HG03442 (cell line): ENCODE measurements around the gene DMBT1.

Source experiments
- ATAC-seq: cut with Tn5 transposase; IDR thresholded peaks from one replicate; pipeline ENCODE4 v1.9.1; 2021; ENCODE audit warnings: mild to moderate bottlenecking, moderate library complexity; ENCODE audit not compliant: unreplicated experiment

DMBT1 gene

DNA sequence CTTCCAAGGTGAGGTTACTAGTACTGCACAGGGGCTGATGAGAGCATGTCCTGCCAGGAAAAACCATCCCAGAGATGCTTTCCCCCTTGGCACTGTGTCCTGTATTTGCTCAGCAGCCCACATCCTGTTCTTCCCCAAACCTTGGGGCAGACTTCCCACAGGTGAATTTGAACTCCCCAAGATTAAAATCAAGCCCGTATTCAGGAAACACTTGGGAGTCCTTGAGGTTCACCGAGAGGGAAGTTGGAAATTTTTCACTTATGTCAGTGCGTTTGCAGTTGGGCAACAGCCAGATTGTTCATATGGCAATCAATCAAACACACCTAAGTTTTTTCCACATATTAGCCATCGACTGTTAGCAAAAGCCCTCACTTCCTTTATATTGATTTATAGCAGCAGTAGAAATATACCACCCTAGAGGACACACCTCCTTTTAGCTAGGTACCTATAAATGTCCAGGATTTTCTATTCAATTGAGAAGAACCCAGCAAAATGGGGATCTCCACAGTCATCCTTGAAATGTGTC lies at the start of gene DMBT1:
Gene DMBT1 (plus strand): TSS at position 476 of the 526 bp plus-strand sequence. CDS start 17 bp downstream, at position 493.
- no peak for ATAC-seq

DNA sequence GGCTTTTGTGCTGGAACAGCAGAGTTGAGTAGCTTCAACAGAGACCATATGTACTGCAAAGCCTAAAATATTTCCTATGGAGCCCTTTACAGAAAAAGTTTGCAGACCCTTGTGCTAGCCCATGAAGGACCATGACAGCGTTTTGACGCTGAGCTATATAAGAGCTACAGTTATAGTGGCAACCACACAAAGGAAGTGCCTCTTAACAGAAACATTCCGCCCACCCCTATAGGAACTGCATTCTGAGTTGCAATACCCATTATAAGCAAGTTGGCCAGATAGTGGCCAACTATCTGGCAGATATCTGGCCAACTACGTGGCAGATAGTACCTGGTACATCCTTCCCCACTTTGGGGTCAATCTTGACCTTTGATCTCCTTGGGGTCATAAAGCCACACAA lies 47.5 kb upstream of the DMBT1 start:
- ATAC-seq, result no peak

DNA sequence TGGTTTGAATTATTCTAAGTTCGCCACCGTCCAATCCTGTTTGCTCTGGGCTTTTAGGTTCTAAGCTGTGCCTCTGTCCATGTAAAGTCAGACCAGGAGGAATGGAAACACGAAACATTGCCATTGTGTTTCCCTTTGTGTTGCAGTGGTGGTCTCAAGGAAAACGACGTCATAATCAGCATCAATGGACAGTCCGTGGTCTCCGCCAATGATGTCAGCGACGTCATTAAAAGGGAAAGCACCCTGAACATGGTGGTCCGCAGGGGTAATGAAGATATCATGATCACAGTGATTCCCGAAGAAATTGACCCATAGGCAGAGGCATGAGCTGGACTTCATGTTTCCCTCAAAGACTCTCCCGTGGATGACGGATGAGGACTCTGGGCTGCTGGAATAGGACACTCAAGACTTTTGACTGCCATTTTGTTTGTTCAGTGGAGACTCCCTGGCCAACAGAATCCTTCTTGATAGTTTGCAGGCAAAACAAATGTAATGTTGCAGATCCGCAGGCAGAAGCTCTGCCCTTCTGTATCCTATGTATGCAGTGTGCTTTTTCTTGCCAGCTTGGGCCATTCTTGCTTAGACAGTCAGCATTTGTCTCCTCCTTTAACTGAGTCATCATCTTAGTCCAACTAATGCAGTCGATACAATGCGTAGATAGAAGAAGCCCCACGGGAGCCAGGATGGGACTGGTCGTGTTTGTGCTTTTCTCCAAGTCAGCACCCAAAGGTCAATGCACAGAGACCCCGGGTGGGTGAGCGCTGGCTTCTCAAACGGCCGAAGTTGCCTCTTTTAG lies 46.3 kb upstream of the DMBT1 start:
- ATAC-seq, result no peak

DNA sequence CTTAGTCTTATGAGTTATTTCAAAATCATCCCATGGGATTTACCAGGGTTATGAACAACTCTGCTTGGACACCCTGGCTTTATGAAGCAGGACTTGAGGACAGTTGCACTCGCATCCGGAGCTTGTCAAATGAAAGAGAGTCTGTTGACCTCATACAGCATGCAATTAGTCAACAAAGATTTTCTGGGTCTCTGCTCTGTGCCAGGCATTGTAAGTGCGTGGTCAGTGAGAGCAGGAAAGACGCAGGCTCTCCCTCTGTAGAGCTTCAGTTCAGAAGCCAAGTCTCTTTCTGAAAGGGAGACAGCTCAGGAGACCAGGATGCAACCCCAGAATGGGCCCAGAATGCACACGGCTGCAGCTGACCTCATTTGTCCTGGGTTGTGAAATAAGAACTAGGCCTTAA lies 45.5 kb upstream of the DMBT1 start:
- ATAC-seq, result no peak

DNA sequence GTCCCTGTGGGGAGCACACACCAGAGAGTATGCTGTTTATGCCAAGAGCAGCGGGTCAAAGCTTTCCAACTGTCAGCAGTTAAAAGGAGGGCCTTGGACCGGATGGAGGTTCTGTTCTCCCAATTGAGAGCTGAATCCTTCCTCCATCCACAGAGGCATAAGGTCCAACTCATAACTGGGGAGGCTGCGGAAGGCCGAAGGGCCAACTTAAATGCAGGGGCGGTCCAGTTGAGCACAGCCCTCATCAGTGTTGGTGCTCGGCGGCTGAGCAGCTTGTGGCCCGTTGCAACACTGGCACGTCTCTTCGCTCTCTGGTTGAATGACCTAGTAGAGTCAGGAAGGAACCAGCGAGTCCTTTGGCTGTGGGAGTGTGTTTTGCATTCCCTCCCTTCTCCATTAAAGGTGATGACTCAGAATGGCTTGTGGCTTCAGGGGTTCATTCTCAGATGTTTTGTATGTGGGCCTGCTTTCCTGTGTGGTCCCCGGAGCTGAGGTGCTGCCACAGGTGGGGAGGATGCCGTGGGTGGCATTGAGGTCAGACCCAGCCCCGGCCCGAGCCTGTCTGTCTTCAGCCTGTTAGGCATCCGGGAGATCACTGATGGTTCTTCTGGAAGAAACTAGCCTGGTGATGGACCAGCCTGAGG lies 44.8 kb upstream of the DMBT1 start:
- ATAC-seq, result peak; percentile 89

DNA sequence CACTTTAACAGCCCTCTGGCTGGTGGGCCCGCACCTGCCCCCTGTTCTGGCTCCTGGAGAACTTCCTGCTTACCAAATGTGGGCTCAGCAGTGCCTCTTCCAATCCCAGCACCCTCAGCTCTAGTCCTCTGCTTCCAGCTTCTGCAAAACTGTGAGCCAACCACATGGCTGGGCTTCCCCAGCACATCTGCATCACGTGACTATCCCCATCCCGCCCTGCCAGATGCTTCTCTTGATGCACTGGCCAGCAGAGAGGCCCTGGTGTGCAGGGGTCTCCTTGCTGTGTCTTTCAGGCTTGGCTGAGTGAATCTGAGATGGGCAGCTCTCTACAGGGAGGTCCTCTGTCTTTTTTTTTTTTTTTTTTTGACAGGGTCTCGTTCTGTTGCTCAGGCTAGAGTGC lies 43.8 kb upstream of the DMBT1 start:
- ATAC-seq, result no peak

DNA sequence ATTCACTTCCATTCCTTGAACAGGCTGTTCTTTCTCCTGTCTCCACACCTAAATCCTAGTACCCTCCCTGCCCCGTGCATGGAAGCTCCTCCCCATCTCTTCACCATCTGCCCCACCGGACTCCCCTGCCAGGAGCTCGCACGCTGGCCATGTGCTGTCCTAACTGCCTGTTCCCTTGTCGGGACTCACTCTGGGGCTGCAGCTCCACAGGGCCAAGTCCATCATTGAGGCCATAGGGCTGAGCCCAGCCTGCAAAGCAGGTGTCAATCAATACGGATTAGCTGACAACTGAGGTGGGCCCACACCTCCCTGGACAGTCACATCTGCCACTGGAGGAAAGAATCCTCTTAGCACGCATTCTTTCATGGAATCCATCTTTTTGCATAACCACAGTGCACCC lies 41.4 kb upstream of the DMBT1 start:
- no peak for ATAC-seq

DNA sequence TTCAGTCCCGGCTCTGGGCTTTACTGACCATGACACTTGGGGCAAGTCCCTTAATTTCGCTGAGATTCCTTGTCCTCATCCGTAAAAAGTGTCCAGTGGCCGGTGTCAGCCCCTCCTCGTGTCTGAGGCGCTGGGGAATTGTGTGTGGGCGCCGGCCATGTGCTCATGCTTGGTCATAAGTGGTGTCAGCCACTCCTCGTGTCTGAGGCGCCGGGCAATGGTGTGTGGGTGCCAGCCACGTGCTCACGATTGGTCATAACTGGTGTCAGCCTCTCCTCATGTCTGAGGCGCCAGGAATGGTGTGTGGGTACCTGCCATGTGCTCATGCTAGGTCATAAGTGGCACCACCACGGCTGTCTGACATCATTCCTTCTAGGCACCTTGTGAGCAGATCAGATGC lies 40.7 kb upstream of the DMBT1 start:
- ATAC-seq, result no peak

DNA sequence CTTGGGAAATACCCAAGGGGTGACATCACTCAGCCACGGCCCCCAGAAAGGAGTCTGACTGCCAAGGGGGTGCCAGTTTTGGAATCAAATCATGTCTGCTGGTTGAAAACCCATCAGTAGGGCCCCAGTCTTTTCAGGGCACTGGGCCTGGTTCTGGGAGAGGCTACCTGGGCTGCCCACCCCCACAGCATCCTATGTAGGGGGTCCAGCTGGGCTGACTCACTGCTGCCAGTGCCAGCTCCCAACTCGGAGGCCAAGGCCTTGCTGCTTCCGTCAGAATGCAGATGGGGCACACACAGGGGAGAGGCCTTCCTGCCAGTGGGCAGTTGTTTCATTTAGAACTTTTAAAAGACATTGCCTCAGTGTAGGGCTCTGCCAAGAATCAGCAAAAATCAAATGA lies 39.5 kb upstream of the DMBT1 start:
- no peak for ATAC-seq

DNA sequence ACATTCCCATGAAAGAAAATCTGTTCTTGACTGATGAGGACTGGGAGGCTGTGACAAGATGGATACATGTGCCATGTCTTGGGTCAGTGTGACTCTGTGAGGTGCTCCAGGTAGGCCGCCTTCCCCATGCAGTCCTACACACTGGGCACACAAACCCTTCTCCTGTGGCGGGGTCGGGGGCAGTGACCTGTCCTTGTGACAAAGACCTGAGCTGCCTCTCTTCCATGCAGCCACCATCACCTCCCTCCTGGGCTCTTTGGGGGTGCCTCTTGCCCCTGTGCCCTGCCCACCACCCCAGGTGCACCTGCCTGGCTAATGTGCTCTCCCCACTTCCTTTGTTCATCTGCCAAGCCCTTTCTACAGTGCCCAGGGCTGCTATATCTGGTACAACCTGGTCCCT lies 35.7 kb upstream of the DMBT1 start:
- no peak for ATAC-seq

DNA sequence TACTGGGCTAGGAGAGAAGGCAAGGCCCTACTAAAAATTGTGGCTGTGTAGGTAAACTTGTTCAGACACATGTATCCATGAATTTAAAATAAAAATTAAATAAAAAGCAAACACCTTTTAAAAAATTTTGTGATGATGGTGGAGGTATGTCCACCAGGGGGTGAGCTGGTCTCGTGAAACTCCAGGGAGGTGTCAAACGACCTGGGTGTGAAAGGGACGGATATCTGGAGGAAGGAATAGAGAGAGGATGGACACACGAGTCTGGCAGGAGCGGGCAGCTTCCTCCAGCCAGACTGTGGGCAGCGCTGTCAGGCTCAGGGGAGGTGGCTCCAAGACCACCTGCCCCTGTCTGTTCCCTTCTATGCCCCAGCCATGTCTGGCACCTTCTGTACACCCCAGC lies 34.8 kb upstream of the DMBT1 start:
- ATAC-seq, result no peak

DNA sequence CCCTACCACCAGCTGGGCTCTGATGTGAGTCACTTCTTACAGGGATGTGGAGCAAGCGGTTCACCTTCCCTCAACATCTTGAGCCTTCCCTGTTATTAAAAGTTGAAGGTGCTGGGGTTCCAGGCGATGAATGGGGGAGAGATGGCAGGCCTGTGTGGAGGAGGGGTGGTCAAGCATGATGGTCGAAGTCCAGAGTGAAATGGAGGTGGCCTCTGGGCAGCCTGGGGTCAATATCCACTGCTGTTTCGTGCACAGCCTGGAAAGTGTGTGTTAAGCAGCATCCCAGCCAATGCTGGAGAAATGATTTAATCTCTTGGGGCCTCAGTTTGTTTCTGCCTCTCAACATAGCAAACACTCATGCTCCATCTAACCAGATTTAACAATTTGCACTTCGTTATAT lies 33.7 kb upstream of the DMBT1 start:
- ATAC-seq, result no peak

DNA sequence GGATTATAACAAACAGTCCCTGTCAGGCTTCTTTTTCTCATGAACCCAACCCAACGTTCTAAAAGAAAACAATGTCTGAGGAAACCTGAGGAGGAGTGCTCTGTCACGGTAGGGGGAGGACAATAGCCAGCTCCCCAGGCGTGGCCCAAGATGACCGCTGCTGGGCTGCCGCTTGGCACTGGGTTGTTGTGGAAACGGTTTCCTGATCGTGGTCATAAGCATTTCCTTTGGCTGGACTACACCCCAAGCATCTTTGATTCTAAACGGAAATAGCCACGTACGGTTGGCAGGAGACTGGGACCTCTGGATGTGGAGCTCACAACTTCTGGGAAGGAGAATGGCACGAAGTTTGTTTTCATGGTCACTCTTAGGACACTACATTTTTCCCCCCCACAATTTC lies 30.4 kb upstream of the DMBT1 start:
- ATAC-seq, result no peak

DNA sequence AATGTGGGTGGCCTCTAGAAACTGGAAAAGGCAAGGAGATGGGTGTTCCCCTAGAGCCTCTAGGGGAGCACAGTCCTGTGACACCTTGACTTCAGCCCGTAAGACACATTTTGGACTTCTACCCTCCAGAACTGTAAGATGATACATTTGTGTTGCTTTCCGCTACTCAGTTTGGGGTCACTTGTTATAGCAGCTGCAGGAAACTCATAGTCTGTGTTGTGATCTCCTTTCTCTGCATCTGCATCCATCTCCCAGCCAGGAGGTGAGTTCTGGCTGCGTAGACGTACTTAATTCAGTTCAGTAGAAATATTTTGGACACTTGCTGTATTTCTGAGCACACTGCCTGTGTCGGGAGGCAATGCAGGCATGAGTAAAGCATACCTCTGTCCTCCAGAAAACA lies 29.3 kb upstream of the DMBT1 start:
- no peak for ATAC-seq

DNA sequence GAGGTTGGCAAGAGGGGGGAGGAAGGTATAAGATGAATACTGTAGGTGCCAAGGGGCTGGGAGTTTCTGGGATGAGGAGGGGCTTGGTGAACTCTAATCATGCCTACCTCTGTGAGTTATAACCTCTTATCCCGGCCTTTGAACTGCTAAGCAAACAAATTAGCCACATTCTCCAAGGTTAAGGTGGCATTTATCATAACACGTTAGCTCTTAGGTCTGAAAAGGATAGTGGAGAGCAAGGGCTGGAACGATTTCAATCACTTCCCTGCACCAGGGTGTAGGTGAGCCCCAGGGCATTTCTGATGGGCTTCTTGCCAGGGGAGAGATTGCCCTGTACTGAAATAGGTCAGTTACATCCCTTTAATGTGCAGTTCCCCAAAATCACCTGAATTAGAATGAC lies 28.6 kb upstream of the DMBT1 start:
- no peak for ATAC-seq

DNA sequence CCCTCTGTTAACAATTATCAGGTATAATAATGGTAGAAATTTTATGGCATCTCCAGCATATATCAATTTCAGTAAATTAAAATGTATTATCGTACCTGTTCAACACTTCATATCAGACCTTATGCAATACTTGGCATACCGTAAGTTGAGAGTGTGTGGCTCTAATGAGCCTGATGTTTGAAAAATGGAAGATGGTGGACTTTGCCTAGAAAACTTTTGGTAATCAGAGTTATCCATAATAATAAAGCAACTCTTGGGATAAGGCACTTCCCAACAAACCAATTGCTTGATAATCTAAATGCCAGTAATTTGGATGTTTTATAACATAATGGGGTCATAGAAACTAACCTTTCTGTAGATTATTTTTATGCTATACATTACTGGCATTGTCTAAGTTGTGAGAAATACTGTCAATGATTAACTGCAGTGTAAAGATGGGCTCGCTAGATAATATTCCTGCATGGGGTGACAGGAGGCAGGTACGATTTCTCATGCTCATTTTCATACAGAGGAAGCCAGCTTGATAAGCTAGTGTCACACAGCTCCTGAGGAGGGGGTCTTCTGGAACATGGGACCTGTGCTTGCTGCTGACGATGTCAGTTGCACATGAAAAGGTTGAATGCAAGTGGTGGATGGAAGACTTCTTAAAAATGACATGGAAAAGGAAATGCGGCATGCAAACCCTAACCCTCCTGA lies 27.8 kb upstream of the DMBT1 start:
- ATAC-seq, result no peak

DNA sequence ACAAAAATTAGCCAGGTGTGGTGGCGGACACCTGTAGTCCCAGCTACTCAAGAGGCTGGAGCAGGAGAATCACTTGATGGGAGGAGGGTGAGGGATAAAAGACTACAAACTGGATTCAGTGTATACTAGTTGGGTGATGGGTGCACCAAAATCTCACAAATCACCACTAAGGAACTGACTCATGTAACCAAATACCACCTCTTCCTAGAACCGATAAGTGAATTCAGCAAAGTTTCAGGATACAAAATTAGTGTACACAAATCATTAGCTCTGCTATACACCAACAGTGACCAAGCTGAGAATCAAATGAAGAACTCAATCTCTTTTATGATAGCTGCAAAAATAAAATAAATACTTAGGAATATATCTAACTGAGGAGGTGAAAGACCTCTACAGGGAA lies 23.0 kb upstream of the DMBT1 start:
- no peak for ATAC-seq

DNA sequence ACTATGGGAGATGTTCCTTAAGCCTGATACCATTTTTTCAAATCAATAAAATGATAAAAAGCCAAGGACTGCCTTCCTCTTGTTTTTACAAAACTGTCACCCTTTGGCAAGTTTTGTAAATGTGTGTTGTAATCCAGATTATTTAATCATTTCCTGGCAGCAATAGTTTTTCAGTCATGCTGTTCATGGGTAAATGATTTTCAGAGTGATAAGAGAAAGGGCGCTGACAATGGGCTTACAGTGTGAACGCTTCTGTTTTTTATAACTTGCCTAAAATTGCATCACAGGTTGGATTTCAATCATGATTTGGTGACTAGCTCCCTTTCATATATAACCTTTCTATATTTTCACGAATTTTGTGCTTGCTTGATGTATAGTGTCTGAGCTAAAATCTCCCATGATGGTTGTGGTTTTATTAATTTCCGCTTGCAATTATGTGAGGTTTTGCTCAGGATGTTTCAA lies 19.0 kb upstream of the DMBT1 start:
- ATAC-seq, result no peak

DNA sequence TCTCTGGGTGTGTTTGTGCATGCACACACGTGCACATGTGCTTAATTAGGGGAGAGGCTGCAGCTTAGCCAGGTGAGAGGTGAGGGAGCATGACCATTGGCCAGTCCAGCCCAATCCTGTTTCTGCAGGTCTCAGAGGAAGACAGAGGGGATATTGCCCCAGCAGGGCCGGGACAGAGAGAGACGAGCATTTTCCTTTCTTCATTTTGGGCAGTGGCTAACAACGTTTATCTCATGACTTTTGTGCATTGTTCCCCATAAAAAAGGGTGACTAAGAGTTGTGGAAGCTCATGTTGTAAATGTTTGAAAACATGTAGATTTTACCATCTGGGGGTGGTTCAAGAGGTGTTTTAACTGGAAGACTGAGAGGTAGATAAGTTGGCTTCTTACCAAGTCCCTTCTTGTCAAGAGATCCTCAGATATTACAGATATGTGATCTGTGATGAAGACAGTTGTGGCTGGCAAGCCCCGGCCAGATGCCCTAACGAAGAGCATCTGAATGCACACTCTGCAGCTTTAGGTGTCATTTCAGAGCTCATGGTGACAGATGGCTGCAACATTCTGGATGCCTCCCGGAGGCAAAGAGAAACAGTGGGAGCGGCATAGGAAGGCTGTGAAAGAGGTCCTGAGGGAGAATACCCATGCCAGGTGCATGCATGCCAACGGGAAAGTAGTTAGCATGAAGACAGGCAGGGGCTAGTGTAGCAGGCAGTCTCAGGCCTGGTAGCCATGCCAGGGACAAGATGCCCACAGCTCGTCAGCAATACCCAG lies 16.7 kb upstream of the DMBT1 start:
- no peak for ATAC-seq

DNA sequence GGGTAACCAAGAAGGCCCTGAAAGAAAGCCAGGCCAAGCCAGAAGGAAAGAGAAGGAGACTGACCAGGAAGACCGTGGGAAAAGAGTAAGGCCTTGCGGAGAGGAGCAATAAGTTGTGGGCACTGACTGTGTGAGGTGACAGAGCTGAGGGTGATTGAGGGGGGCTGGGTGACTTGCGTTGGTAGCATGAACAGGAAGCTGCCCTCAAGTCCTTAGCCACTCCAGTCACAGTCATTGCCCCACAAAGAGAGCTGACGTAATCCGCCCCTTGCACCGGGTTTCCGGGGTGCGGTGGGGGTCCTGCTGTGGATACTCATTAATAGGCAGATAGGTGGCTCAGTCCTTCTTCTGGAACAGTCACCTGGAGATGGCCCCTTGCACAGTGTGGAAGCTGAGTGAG lies 16.1 kb upstream of the DMBT1 start:
- no peak for ATAC-seq

DNA sequence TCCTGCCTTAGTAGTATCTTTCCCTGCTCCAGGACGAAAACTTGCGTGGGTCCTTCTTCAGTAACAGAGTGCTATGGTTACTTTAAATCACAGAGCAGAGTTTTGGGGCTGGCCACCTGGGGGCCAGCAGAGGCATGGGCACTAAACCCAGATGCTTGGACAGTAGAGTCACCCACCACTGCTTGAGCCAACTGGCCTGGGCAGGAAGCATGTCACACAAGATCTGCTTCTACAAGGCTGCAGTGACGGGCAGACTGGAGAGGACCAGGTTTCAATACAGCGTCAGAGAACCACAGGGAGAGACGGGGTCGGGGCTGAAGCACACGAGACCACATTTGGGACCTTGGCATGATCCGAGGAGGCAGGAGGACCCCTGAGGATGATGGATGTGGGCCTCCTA lies 14.3 kb upstream of the DMBT1 start:
- ATAC-seq, result no peak
